ENCODE results near the gene SLC43A3.
"Not testable (repeated sequence)": the region's sequence is repeated elsewhere in the genome, so short reads cannot be mapped to it uniquely, and the experiment has no call there.

Gene SLC43A3

GRCh38 chr11:57407941-57408475 is 18.9 kb downstream of the SLC43A3 start:
- no peak for DNase-seq

- DNase-seq = no peak
Observed at GRCh38 chr11:57407010-57407920, 19.7 kb downstream of the SLC43A3 start.

- no peak for DNase-seq
Observed at GRCh38 chr11:57406337-57406904, 20.5 kb downstream of the SLC43A3 start.

- no peak for DNase-seq
Observed at GRCh38 chr11:57405271-57405860, 21.6 kb downstream of the SLC43A3 start.

- no peak for DNase-seq
Observed at GRCh38 chr11:57403802-57404147, 23.1 kb downstream of the SLC43A3 start.

- DNase-seq = not testable (repeated sequence)
Observed at GRCh38 chr11:57403003-57403801, 23.7 kb downstream of the SLC43A3 start.

GRCh38 chr11:57402188-57403002 is 24.5 kb downstream of the SLC43A3 start:
- no peak for DNase-seq

GRCh38 chr11:57399972-57400578 is 26.8 kb downstream of the SLC43A3 start:
- no peak for DNase-seq

GRCh38 chr11:57399221-57399620 is 27.7 kb downstream of the SLC43A3 start:
- DNase-seq = no peak

GRCh38 chr11:57397394-57397990 is 29.4 kb downstream of the SLC43A3 start:
- no peak for DNase-seq

GRCh38 chr11:57396744-57397143 is 30.2 kb downstream of the SLC43A3 start:
- DNase-seq = no peak

- DNase-seq = no peak
Observed at GRCh38 chr11:57395905-57396623, 30.9 kb downstream of the SLC43A3 start.

- DNase-seq = no peak
Observed at GRCh38 chr11:57394203-57394965, 32.5 kb downstream of the SLC43A3 start.

GRCh38 chr11:57392763-57393105 is 34.2 kb downstream of the SLC43A3 start:
- no peak for DNase-seq

- no peak for DNase-seq
Observed at GRCh38 chr11:57392066-57392762, 34.7 kb downstream of the SLC43A3 start.

GRCh38 chr11:57391539-57391938 is 35.4 kb downstream of the SLC43A3 start:
- DNase-seq = no peak

GRCh38 chr11:57391111-57391510 is 35.8 kb downstream of the SLC43A3 start:
- DNase-seq = no peak

GRCh38 chr11:57390535-57390934 is 36.4 kb downstream of the SLC43A3 start, which contains the start of gene PRG2:
PRG2 (minus strand) TSS chr11:57390650; CDS start chr11:57389944, 706 bp downstream.
- DNase-seq = no peak
